ENCODE measurements around the gene CDKAL1.
"Not testable (repeated sequence)": the region's sequence is repeated elsewhere in the genome, so short reads cannot be mapped to it uniquely, and the experiment has no call there.

Gene CDKAL1

DNA sequence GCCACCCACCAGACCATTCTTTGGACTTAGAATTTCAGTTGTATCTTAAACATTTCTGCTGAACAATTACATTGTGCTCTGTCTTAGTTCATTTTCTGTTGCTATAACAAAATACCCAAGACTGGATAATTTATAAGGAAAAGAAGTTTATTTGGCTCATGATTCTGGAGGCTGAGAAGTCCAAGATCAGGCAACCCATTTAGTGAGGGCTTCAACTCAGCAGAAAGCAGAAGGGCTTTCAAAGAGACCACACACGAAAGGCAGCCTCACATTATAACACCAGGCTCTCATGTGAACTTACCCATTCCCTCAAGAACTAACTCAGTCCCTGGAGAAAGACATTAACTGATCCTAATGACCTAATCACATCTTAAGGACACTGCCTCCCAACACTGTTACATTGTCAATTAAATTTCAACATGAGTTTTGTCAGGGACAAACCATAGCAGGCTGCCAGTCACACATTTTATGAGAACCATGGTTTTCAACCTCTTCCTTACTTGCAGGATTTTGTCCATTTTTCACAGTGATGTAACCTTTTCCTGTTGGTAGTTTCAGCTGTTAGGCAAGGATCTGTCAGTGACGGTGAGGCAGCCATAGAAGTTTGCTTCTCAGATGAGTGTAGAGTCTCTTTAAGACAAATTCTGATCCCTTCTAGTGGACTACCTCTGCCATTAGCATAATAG lies 659.7 kb downstream of the CDKAL1 start:
- DNase-seq = no peak

DNA sequence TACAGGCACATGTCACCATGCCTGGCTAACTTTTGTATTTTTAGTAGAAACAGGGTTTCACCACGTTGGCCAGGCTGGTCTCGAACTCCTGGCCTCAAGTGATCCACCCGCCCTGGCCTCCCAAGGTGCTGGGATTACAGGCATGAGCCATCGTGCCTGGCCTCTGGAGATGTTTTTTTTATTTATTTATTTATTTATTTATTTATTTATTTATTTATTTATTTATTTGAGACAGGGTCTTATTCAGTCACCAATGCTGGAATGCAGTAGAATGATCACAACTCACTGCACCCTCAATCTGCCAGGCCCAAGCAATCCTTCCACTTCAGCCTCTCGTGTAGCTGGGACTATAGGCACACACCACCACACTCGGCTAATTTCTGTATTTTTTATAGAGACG lies 661.0 kb downstream of the CDKAL1 start:
- DNase-seq = not testable (repeated sequence)

- DNase-seq = no peak
Measured at GRCh38 chr6:21198032-21198640, 663.9 kb downstream of the CDKAL1 start.

- DNase-seq = peak; percentile 4
Measured at GRCh38 chr6:21199262-21199661, 665.0 kb downstream of the CDKAL1 start.

- DNase-seq = no peak
Measured at GRCh38 chr6:21200134-21200870, 666.0 kb downstream of the CDKAL1 start.

- DNase-seq = no peak
Measured at GRCh38 chr6:21201187-21201586, 666.9 kb downstream of the CDKAL1 start.

DNA sequence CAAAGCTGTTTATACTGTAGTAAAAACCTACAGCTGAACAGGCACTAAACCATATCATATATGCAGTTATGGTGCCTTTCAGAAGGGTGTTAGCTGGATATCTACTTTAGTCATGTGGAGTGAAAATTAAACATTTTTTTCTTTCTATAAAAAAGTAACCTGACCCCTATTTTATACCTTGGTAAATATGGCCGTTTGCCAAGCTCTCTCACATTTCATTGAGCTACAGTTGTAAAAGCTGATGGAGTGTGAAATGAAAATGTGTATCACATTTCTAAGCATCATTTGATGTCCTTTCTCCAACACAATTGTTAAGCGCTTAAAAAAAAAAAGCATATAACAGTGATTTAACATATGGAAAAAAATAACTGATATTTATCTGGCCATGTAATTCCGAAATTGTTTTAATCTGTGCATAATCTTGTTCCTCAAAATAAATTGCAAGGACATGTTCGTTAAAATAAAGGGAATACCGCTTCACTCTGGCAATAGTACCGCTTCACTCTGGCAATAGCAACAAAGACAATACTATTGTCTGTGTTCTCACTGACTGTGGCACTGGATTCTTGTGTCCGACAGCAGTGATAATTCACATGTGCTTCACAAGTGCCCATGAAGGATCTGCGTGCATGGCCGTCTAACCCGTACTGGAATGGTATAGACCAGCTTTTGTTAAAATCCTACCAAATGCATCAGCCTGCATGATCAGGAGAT lies 667.5 kb downstream of the CDKAL1 start:
- DNase-seq = no peak

GRCh38 chr6:21202521-21202920 lies 668.3 kb downstream of the CDKAL1 start:
- DNase-seq = no peak

DNA sequence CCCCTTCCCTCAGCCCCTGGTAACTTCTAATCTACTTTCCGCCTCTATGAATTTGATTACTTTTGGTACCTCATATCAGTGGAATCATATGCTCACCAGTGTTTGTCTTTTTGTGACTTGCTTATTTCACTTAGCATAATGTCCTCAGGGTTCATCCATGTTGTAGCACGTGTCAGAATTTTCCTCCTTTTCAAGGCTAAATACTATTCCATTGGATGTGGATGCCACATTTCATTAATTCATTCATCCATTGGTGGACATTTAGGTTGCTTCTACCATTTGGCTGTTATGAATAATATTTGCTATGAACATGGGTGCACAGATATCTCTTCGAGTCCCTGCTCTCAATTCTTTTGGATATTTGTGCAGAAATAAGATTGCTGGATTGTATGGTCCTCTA lies 670.7 kb downstream of the CDKAL1 start:
- DNase-seq = no peak

DNA sequence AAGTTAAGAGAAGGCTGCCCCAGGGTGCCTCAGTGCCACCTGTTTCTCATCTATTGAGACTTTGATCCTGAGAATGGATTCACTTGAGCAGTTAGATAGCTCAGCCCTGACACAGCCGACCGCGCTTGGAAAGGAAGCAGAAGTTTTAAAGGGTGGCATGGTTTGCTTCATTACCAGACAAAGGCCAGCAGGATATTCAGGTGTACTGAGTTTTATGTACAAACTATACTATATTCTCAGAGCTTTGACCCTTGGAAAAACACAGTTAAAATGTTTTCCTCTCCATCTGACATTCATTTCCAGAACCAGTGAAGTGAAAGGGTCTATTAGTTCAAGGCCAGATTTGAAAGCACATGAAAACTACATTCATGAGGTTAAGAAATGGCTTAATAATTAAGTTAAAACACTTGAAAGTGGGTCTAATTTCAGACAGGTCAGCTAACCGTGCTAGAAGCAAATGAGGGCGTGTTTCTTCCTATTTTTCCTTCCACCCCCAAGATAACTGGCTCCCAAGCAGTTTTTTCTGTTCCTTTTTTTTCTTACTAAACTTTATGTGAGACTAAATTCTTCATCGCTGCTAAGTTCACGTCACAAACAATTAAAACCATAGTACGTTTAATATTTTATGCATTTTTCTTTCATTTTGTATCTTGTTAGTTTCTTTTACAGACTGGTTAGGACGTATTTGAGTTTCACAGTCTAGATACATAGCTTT lies 674.0 kb downstream of the CDKAL1 start:
- no peak for DNase-seq

- DNase-seq = no peak
Measured at GRCh38 chr6:21208796-21209186, 674.5 kb downstream of the CDKAL1 start.

- DNase-seq = no peak
Measured at GRCh38 chr6:21213492-21213891, 679.2 kb downstream of the CDKAL1 start.

- DNase-seq = no peak
Measured at GRCh38 chr6:21214738-21215448, 680.6 kb downstream of the CDKAL1 start.

- no peak for DNase-seq
Measured at GRCh38 chr6:21219241-21219640, 685.0 kb downstream of the CDKAL1 start.

- DNase-seq = no peak
Measured at GRCh38 chr6:21219856-21220255, 685.6 kb downstream of the CDKAL1 start.

- DNase-seq = no peak
Measured at GRCh38 chr6:21220271-21220987, 686.2 kb downstream of the CDKAL1 start.

DNA sequence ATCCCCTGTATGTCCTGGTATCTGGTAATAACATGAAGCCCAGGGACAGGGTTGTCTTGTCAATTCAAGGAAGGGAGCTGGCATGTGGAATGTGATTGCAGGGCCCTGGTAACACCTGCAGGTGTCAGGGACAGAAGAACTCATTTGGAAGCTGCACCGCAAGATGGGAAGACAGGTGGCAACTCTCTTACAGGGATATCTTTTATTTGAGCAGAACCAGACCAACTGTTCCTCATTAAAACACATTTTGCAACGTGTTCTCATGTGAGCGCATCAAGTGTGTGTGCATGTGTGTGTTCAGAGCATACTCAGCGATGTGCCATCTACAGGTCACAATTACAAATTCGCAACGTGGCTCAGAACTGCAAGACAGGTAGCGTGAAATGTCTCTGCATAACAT lies 688.4 kb downstream of the CDKAL1 start:
- DNase-seq = no peak

GRCh38 chr6:21225912-21226311 lies 691.7 kb downstream of the CDKAL1 start:
- no peak for DNase-seq

DNA sequence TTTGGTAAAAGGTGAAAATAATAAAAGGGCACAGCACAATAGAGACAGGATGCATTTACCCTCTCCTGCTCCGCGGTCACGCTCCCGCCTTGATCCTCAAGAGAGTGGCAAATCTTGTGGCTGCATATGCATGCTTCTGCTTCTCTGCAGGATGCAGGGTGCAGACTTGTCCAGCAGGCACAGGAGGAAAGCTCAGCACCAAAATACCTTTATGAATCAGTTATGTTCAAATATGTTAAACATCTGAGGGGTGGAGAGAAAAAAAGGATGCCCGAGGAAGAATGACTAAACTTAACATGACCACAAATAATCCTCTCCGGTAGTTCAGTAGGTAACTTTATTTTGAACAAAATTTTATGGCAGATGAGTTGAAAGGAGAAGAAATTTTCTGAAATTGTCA lies 693.2 kb downstream of the CDKAL1 start:
- no peak for DNase-seq

DNA sequence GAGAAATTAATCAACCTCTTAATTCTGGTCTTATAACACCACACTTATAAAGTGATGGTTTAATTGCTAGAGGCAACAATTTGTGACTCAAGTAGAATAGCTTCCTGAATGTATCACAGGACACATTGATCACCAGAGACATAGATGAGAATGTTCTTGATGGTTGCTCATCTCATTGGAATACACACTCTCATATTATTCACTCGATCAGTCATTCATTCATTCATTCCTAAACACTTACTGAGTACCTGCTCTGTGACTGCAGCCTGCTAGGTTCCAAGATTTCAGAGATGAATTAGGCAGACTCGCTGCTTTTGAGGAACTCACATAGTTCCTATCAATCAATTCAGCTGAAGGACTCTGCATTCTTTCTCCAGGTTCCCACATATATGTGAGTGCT lies 694.2 kb downstream of the CDKAL1 start:
- no peak for DNase-seq

DNA sequence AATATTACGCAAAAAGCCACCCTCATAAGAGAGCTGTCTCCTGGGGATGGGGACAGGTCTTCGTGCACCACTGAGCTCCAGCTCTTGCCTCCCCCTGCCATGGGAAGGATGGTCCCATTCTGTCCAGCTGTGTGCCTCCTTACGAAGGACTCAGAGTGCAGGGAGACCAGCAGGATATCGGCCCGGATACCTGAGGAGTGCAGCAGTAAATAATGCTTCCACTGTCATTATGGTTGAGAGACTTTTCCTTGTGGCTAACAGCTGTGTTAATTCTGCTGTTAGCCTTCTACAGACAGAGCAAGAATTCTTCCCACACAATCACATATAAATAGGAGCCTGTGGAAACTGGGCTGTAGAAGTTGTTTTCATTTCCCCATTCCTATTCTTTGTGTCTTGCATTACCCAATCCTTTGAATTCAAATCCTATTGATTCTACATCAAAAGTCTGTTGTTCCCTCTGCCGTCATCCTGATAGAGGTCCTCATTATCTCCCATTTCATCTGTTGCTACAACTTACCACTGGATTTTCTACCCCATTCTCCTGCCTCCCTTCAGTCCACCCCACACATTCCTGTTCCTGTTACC lies 694.7 kb downstream of the CDKAL1 start:
- DNase-seq = no peak
